B cell (primary cell): Measurements from ENCODE around the gene TMC8. TPM values are rescaled to one million over a fixed set of nuclear protein-coding genes. Genes with fewer than 3 reads are reported as not detected.
A peak's percentile ranks its signal among the peaks of the same experiment; 100 is the strongest.

ENCODE experiments used
- ATAC-seq: fragments of 200-7000 bp; cut with Tn5 transposase; one replicate; pipeline ENCODE4 v1.10.0; 2021; ENCODE audit warnings: low read depth, mild to moderate bottlenecking, moderate number of reproducible peaks, moderate library complexity
- CTCF ChIA-PET: fragments of 350-600 bp; sonication (Branson Sonifier 250); formaldehyde crosslinking; loops from one replicate; lab custom pipeline; 2021; ENCODE audit warnings: antibody characterized with exemption, inconsistent platforms; lab: Charles Lee
- POLR2A ChIA-PET: fragments of 350-600 bp; sonication (Branson Sonifier 250); formaldehyde crosslinking; loops from one replicate; lab custom pipeline; 2021; ENCODE audit warnings: antibody characterized with exemption; lab: Charles Lee
- DNase-seq: peaks from one replicate; pipeline ENCODE4 v3.0.0; 2013
- H2AFZ ChIP-seq: 2 replicates; pipeline ENCODE4 v1.6.1; 2012; ENCODE audit warnings: mild to moderate bottlenecking, low read depth, low read length; ENCODE audit not compliant: insufficient read depth, poor library complexity, severe bottlenecking
- H3K27ac ChIP-seq, 2 donors: 1 replicate in 1 of 2; 2 replicates in 1 of 2; pipeline ENCODE4 v1.5.1; 2012 to 2013; ENCODE audit warnings: low read length in 2 of 2, mild to moderate bottlenecking in 2 of 2, moderate library complexity in 1 of 2
- H3K27me3 ChIP-seq, 4 experiments: fragments of 200-600 bp in 1 of 4; sonication (generic) in 1 of 4; replicated peaks in 1 of 4; 1 replicate in 2 of 4; 2 replicates in 2 of 4; pipeline versions ENCODE4 v1.6.1 to v1.7.0; 2013 to 2016; ENCODE audit warnings: low read length in 3 of 4, mild to moderate bottlenecking in 2 of 4, mixed read lengths in 1 of 4, moderate library complexity in 1 of 4; ENCODE audit not compliant: insufficient read depth in 4 of 4, control insufficient read depth in 3 of 4; ENCODE audit errors: control extremely low read depth in 1 of 4
- H3K36me3 ChIP-seq, 2 experiments: replicated peaks in 1 of 2; 1 replicate in 1 of 2; 2 replicates in 1 of 2; pipeline versions ENCODE4 v1.6.1 to v1.7.1; 2013; ENCODE audit warnings: low read length in 1 of 2; ENCODE audit not compliant: insufficient read depth in 2 of 2, control insufficient read depth in 1 of 2; ENCODE audit errors: control extremely low read depth in 1 of 2, extremely low read depth in 1 of 2
- H3K4me1 ChIP-seq, 2 donors: fragments of 200-600 bp in 1 of 2; sonication (generic) in 1 of 2; 1 replicate in 1 of 2; 2 replicates in 1 of 2; pipeline versions ENCODE4 v1.5.1 to v1.6.1; 2013 to 2017; ENCODE audit warnings: low read length in 2 of 2; ENCODE audit not compliant: control insufficient read depth in 2 of 2, insufficient read depth in 2 of 2
- H3K4me2 ChIP-seq: replicated peaks from 2 replicates; pipeline ENCODE3; 2012; ENCODE audit warnings: mild to moderate bottlenecking, low read depth, low read length; ENCODE audit not compliant: poor library complexity, severe bottlenecking
- H3K4me3 ChIP-seq, 5 experiments: fragments of 200-600 bp in 1 of 5; sonication (generic) in 1 of 5; 1 replicate in 3 of 5; 2 replicates in 2 of 5; pipeline versions ENCODE4 v1.5.1 to v1.7.0; 2011 to 2016; ENCODE audit warnings: low read length in 4 of 5, mild to moderate bottlenecking in 4 of 5, low read depth in 2 of 5, control low read depth in 1 of 5, moderate library complexity in 1 of 5; ENCODE audit not compliant: insufficient read depth in 1 of 5; ENCODE audit errors: control extremely low read depth in 1 of 5, extremely low read depth in 1 of 5
- H3K79me2 ChIP-seq: fragments of 200-600 bp; sonication (generic); one replicate; pipeline ENCODE4 v1.6.0; 2016; ENCODE audit warnings: low read length; ENCODE audit not compliant: control insufficient read depth, insufficient read depth
- H3K9ac ChIP-seq: fragments of 200-600 bp; sonication (generic); 2 replicates; pipeline ENCODE4 v1.6.1; 2017; ENCODE audit warnings: mild to moderate bottlenecking, low read length, moderate library complexity
- H3K9me3 ChIP-seq, 3 donors: one replicate each; pipeline versions ENCODE4 v1.6.1 to v1.7.1; 2013; ENCODE audit warnings: low read length in 2 of 3; ENCODE audit not compliant: control insufficient read depth in 2 of 3, insufficient read depth in 1 of 3; ENCODE audit errors: control extremely low read depth in 1 of 3
- H4K20me1 ChIP-seq: 2 replicates; pipeline ENCODE4 v1.6.0; 2012; ENCODE audit warnings: mild to moderate bottlenecking, low read length; ENCODE audit not compliant: insufficient read depth, control insufficient read depth, poor library complexity, severe bottlenecking
- H3K27ac Mint-ChIP-seq: one replicate; pipeline ENCODE4 v1.8.0; 2021; ENCODE audit warnings: mixed read lengths
- H3K27me3 Mint-ChIP-seq: one replicate; pipeline ENCODE4 v1.8.0; 2021; ENCODE audit warnings: mixed read lengths
- H3K4me1 Mint-ChIP-seq: one replicate; pipeline ENCODE4 v1.8.0; 2021; ENCODE audit warnings: mixed read lengths
- H3K4me3 Mint-ChIP-seq: one replicate; pipeline ENCODE4 v1.8.0; 2021; ENCODE audit warnings: mixed read lengths
- H3K9me3 Mint-ChIP-seq: one replicate; pipeline ENCODE4 v1.8.0; 2022; ENCODE audit warnings: mixed read lengths; ENCODE audit not compliant: insufficient read depth
- EZH2 ChIP-seq: IDR thresholded peaks from 2 replicates; pipeline ENCODE4 v1.6.1; 2012; ENCODE audit warnings: borderline replicate concordance, low read depth, mild to moderate bottlenecking, moderate library complexity, low read length; ENCODE audit not compliant: insufficient read depth, poor library complexity, severe bottlenecking
- WGBS: methylation state at CpG from one replicate; pipeline ENCODE4 v1.1.5; 2013; ENCODE audit warnings: missing lambda C conversion rate; ENCODE audit not compliant: insufficient coverage; 5-methylcytosine and 5-hydroxymethylcytosine counted together
- intact Hi-C: fragments of 100-400 bp; cut with micrococcal nuclease; formaldehyde crosslinking; loops from one replicate; pipeline ENCODE4 v1.10.0; 2022
- polyA plus RNA-seq: library from polyadenylated mRNA; depleted of rRNA; stranded (reverse); fragments of >200 nt; gene quantifications from 2 replicates; pipeline ENCODE4 v1.2.3, GENCODE V29; 2012
- total RNA-seq, 2 donors: library from RNA; stranded (reverse); fragments of 120-200 nt in 1 of 2; gene quantifications; 1 replicate in 1 of 2; 2 replicates in 1 of 2; pipeline versions ENCODE4 v1.2.3 to v1.2.4, GENCODE V29; 2013 to 2022
- TF ChIP-seq, protein P1 (sequence below): fragments of 200-600 bp; IDR thresholded peaks from one replicate; pipeline ENCODE4 v1.8.0; 2022; ENCODE audit warnings: antibody characterized with exemption, mild to moderate bottlenecking

TMC8 gene
- total and polyA plus RNA-seq, 2 donors (not counting 1 experiment from before 2014, with no cell fraction given) = 235 to 352 TPM

DNA sequence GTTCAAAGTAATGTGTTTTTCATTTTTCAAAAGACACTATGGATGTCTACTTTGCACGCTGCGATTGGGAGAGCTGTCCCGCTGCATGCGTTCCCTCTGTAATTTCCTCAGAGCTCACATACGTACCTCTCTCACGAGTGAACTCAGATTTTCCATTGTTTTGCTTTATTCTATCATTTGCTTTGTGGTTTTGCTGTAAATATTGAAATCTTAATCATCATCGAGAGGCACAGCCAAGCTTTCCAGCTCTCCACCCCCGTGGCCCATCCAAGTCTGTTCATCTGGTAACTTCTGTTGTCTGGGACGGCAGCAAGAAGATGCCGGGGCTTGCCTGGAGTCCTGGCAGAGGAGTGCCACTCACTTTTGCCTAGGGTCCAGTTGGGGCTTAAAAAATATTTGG is 23.1 kb upstream of the TMC8 start:
- Histone ChIP-seq H3K9me3 (no peaks in the 10 kb centered on the region), H3K36me3 (peaks cover 2 to 73% of the 10 kb centered on the region in 2 experiments), H3K4me1 (peaks cover 1 to 3% of the 10 kb centered on the region in 2 donors), H3K4me3 (no peak overlapping the region), H2AFZ (no peak overlapping the region), H3K9ac (no peak overlapping the region), H3K4me2 (no peak overlapping the region), H3K27me3 (no peaks in the 10 kb centered on the region), H3K79me2 (no peaks in the 10 kb centered on the region), H4K20me1 (peaks cover 55% of the 10 kb centered on the region), H3K27ac (no peak overlapping the region)
- no peak overlapping the region for H3K4me3 Mint-ChIP-seq
- H3K27ac Mint-ChIP-seq = peak overlapping the region; percentile 41
- TF ChIP-seq, protein P1, sequence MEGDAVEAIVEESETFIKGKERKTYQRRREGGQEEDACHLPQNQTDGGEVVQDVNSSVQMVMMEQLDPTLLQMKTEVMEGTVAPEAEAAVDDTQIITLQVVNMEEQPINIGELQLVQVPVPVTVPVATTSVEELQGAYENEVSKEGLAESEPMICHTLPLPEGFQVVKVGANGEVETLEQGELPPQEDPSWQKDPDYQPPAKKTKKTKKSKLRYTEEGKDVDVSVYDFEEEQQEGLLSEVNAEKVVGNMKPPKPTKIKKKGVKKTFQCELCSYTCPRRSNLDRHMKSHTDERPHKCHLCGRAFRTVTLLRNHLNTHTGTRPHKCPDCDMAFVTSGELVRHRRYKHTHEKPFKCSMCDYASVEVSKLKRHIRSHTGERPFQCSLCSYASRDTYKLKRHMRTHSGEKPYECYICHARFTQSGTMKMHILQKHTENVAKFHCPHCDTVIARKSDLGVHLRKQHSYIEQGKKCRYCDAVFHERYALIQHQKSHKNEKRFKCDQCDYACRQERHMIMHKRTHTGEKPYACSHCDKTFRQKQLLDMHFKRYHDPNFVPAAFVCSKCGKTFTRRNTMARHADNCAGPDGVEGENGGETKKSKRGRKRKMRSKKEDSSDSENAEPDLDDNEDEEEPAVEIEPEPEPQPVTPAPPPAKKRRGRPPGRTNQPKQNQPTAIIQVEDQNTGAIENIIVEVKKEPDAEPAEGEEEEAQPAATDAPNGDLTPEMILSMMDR = no peak
- TF ChIP-seq EZH2 = no peak
- DNase-seq (no peak), ATAC-seq (no peak)
- CTCF ChIA-PET = interaction anchor here (2.4 to 10.9 kb wide), 2 partner anchors 70 to 144 kb away, joined by 5 to 142 read pairs; no protein-coding TSS in a partner anchor
- H3K4me1 Mint-ChIP-seq = peaks cover 4% of the 10 kb centered on the region
- intact Hi-C loops = no loop called here
- H3K27me3 Mint-ChIP-seq = no peaks in the 10 kb centered on the region
- no peaks in the 10 kb centered on the region for H3K9me3 Mint-ChIP-seq
- 90% methylated on average over 4 of the region's 10 CpGs for WGBS
- POLR2A ChIA-PET = no interaction called here

DNA sequence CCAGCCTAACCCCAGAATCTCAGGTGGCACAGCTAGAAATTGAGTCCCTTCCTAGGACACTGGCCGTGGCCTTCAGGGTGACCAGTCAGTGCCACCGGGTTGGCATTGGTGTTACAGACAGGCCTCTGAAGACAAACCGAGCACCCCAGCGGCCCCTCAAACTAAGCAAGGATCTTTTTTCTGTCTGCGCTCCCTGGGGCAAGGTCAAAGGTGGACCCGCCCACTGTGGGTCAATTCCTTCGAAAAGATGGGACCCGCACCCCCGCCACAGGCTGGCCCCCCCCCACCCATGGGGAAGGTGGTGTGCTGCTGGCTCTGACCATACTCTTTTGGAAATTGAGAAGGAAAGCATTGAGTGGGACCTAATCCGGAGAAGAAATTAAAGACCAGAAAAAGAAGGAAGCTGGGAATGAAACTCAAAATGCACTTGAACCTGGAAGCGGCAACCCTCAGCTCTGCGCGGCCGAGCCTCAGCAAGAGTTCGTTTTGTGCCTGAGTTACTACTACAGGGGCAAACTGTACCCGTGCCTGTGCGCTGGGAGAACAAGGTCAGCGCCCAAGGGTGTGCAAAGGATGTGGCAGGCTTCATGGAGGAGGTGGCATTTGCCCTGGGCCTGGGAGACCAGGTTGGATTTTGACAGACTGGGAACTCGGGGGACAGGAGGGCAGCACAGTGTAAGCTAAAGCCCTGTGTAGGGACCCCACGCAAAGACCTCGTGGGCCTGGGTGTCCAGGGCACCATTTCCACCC is 22.4 kb upstream of the TMC8 start:
- Mint-ChIP-seq H3K4me3 (no peak overlapping the region), H3K4me1 (peaks cover 11% of the 10 kb centered on the region), H3K27me3 (no peaks in the 10 kb centered on the region), H3K27ac (peak overlapping the region; percentile 26), H3K9me3 (no peaks in the 10 kb centered on the region)
- CTCF ChIA-PET = interaction anchor here (2.4 to 10.9 kb wide), 2 partner anchors 69 to 143 kb away, joined by 5 to 142 read pairs; no protein-coding TSS in a partner anchor
- ATAC-seq (no peak), DNase-seq (no peak)
- WGBS = 97% methylated on average over 17 of the region's 21 CpGs
- intact Hi-C loops = no loop called here
- TF ChIP-seq, protein P1 = no peak
- TF ChIP-seq EZH2 = no peak
- Histone ChIP-seq H3K4me2 (no peak overlapping the region), H3K27me3 (no peaks in the 10 kb centered on the region), H2AFZ (no peak overlapping the region), H3K9ac (no peak overlapping the region), H3K27ac (no peak overlapping the region), H3K4me1 (peaks cover 8 to 10% of the 10 kb centered on the region in 2 donors), H3K79me2 (peaks cover 4% of the 10 kb centered on the region), H3K4me3 (no peak overlapping the region), H3K36me3 (peaks cover 2 to 73% of the 10 kb centered on the region in 2 experiments), H4K20me1 (peaks cover 62% of the 10 kb centered on the region), H3K9me3 (no peaks in the 10 kb centered on the region)
- POLR2A ChIA-PET = no interaction called here
